IPS-18a (cell line): ENCODE results near the gene BMERB1.

Source experiments
- H3K27ac ChIP-seq: one replicate; pipeline ENCODE4 v1.5.1; 2013; ENCODE audit warnings: low read length
- H3K27me3 ChIP-seq: one replicate; pipeline ENCODE4 v1.6.1; 2013; ENCODE audit warnings: mild to moderate bottlenecking, low read length; ENCODE audit not compliant: control insufficient read depth, insufficient read depth
- H3K36me3 ChIP-seq: one replicate; pipeline ENCODE4 v1.6.1; 2013; ENCODE audit warnings: low read depth, low read length; ENCODE audit not compliant: control insufficient read depth
- H3K4me1 ChIP-seq: one replicate; pipeline ENCODE4 v1.6.1; 2013; ENCODE audit warnings: low read depth, low read length; ENCODE audit not compliant: control insufficient read depth
- H3K4me3 ChIP-seq: one replicate; pipeline ENCODE4 v1.5.1; 2013; ENCODE audit warnings: low read length
- H3K9ac ChIP-seq: one replicate; pipeline ENCODE4 v1.6.1; 2013; ENCODE audit warnings: mild to moderate bottlenecking, low read length, moderate library complexity
- H3K9me3 ChIP-seq: one replicate; pipeline ENCODE4 v1.6.1; 2013; ENCODE audit warnings: low read depth, low read length; ENCODE audit not compliant: control insufficient read depth

BMERB1 gene

GRCh38 chr16:15592324-15592723 is 157.9 kb downstream of the BMERB1 start:
- no peaks in the 10 kb centered on the region for H3K4me1 ChIP-seq
- no peak overlapping the region for H3K4me3 ChIP-seq
- H3K36me3 ChIP-seq = peaks cover 20% of the 10 kb centered on the region
- H3K27me3 ChIP-seq = no peaks in the 10 kb centered on the region
- no peak overlapping the region for H3K9ac ChIP-seq
- no peaks in the 10 kb centered on the region for H3K9me3 ChIP-seq
- H3K27ac ChIP-seq = no peak overlapping the region

DNA sequence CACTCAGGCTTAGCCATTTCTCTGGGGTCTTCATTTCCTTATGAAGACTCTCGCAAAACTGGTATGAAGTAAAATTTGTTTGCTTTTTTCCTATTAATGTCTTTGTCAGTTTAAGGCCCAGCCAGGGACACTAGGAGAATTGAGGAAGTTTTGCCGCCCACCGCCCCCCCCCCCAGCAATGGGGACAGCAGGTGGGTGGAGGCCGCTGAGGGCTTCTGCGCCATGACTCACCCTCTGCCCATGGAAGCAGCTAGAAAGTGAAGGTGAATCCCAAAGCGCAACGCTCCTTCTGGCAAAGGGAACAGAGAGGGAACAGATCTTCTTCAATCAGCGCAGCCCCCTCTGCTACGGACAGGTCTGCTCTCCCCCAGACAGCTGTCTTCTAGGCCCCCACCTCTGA is 158.8 kb downstream of the BMERB1 start:
- no peaks in the 10 kb centered on the region for H3K4me1 ChIP-seq
- no peak overlapping the region for H3K27ac ChIP-seq
- no peaks in the 10 kb centered on the region for H3K9me3 ChIP-seq
- H3K4me3 ChIP-seq = no peak overlapping the region
- no peaks in the 10 kb centered on the region for H3K27me3 ChIP-seq
- no peak overlapping the region for H3K9ac ChIP-seq
- H3K36me3 ChIP-seq = peaks cover 20% of the 10 kb centered on the region

DNA sequence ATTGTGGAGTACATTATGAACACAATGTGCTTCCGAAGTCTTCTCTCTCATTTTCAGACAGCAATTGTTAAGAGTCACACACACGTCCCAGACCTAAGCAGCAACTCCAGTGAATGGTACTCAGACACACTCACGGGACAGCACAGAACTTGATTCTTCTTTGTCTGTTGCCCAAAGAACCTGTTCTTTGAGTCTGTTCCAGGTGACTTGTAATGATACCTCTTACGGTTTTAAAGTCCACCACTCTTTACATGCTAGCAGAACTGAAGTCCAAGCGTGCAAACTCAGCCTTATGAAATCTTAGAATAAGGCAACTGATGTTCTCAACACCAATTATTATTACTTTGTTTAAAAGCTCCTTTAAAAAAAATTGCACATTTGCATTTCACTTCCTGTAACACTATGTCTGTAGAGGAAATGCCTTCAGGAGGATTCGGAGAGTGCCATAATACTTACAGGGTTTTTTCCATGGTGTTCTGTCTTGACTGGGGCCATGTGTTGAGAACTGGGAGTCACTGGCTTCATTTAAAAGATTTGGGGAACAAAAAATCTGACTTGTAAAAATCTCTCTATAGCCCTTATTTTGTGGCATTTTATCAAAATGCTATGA is 160.4 kb downstream of the BMERB1 start:
- Histone ChIP-seq H3K4me1 (no peaks in the 10 kb centered on the region), H3K9me3 (no peaks in the 10 kb centered on the region), H3K27me3 (no peaks in the 10 kb centered on the region), H3K27ac (no peak overlapping the region), H3K9ac (no peak overlapping the region), H3K4me3 (no peak overlapping the region), H3K36me3 (peaks cover 27% of the 10 kb centered on the region)

DNA sequence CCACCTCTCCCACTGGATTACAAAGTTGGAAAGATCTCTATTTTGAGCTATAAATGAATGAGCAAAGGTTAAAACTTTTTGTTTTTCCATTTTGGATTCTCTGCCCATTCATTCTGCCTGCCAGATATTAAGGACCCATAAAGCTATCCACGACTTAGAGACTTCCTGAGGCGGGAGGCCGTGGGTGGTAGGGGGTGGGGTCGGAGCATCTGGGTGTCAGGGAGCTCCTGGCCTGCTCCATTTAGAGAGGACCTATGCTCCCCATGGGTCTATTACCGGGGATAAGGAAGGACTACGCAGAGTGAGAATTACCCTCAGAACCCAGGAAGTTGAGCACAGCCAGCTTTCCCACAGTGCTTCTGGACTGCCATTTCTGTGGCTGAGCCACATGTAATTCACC is 162.7 kb downstream of the BMERB1 start:
- Histone ChIP-seq H3K27me3 (no peaks in the 10 kb centered on the region), H3K9me3 (no peaks in the 10 kb centered on the region), H3K36me3 (peaks cover 35% of the 10 kb centered on the region), H3K27ac (no peak overlapping the region), H3K4me1 (no peaks in the 10 kb centered on the region), H3K4me3 (no peak overlapping the region), H3K9ac (no peak overlapping the region)

DNA sequence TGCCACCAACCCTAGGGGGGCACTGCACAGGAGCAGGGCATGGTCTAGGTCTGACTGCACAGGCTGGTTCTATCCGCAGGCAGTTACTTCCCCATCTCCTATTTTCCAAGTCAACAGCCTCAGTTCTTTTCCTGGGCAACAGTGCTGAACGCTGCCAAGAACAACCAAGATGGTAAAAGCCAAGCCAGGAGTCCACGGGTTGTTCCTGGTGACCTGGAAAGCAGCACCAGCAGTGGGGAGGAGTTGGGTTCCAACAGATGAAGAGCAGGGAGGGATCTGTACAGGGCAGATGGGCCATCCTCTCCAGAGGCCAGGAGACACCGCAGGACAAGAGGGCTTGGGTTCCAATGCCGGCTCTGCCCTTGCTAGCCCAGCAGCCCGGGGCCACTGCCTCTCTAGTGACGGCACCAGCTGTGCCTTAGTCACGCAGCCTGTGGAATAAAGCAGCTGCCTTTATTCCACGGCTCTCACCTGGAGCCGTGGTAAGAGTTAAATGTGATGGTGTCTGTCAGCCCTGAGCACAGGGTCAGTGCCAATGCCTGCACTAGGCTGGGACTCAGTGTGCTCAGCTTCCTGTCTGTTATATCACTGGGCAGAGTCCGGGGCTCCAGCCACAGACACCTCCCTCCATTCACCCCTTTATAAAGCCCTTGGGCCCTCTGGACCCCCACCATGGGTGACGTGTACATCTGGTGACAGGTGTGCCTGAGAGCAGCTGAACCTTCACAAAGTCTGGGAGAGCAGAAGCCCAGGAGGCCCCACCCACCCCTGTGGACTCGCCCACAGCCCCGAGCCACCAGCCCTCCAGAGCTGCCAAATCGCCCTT is 163.6 kb downstream of the BMERB1 start:
- Histone ChIP-seq H3K27me3 (no peaks in the 10 kb centered on the region), H3K4me3 (no peak overlapping the region), H3K4me1 (no peaks in the 10 kb centered on the region), H3K36me3 (peaks cover 41% of the 10 kb centered on the region), H3K9ac (no peak overlapping the region), H3K9me3 (no peaks in the 10 kb centered on the region), H3K27ac (no peak overlapping the region)

DNA sequence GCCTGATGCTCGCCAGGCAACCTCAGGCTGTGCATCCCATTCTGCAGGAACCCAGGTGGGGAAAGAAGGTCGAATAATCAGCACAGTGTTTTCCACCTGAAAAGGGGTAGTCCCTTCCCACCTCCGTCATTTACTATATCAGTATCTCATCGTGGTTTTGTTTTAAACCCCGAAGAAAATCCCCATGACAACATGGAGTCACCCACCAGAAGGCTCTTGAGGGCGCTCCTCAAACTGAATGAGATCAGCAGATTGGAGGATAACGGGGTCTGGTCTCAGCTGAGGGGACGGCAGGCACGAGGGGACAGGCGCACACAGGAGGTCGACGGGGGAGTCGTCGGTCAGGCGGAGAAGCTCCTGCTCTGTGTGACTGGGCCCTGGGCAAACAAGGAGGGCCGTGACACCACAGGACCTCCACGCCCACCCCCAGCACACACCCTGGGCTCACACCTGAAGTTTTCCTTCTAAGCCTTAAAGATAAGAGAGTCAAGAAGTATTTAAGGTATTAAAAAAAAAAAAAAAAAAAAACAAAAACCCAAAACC is 164.3 kb downstream of the BMERB1 start:
- Histone ChIP-seq H3K9me3 (no peaks in the 10 kb centered on the region), H3K4me1 (no peaks in the 10 kb centered on the region), H3K9ac (no peak overlapping the region), H3K27me3 (no peaks in the 10 kb centered on the region), H3K4me3 (no peak overlapping the region), H3K36me3 (peaks cover 47% of the 10 kb centered on the region), H3K27ac (no peak overlapping the region)

GRCh38 chr16:15599303-15600070 is 165.1 kb downstream of the BMERB1 start:
- H3K9ac ChIP-seq = no peak overlapping the region
- peaks cover 55% of the 10 kb centered on the region for H3K36me3 ChIP-seq
- no peak overlapping the region for H3K4me3 ChIP-seq
- no peaks in the 10 kb centered on the region for H3K9me3 ChIP-seq
- H3K4me1 ChIP-seq = no peaks in the 10 kb centered on the region
- H3K27me3 ChIP-seq = no peaks in the 10 kb centered on the region
- H3K27ac ChIP-seq = no peak overlapping the region

DNA sequence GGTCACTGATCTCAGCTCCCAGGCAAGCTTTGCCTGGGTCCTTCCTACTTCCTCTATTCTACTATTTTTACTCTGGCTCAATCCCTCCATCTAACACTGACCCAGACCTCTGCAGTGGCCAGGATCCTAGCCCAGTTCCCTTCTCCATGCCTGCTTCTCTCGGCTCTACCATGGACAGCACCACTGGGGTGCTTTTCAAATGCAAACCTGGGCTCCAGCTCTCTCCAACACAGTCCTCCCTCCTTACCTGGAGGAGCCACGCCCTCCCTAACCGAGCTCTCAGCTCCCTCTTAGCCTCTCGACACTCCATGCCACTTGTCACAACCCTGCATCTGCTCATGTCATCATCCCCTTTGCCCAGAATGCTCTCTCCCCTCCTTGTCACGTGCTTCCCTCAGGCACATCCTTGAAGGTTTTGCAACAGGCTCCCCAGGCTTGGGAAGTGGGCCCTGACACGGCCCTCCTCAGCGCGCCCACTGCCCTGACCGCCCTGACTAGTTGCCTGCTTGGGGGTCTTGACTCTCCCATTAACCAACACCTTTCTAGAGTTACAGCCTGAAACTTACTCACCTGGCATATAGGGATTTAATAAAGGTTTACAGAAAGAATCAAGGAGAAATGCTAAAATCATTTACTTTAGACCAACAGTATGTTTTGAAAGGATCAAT is 167.0 kb downstream of the BMERB1 start:
- H3K27ac ChIP-seq = no peak overlapping the region
- peaks cover 44% of the 10 kb centered on the region for H3K36me3 ChIP-seq
- no peak overlapping the region for H3K9ac ChIP-seq
- H3K27me3 ChIP-seq = no peaks in the 10 kb centered on the region
- no peak overlapping the region for H3K4me3 ChIP-seq
- no peaks in the 10 kb centered on the region for H3K9me3 ChIP-seq
- H3K4me1 ChIP-seq = no peaks in the 10 kb centered on the region

DNA sequence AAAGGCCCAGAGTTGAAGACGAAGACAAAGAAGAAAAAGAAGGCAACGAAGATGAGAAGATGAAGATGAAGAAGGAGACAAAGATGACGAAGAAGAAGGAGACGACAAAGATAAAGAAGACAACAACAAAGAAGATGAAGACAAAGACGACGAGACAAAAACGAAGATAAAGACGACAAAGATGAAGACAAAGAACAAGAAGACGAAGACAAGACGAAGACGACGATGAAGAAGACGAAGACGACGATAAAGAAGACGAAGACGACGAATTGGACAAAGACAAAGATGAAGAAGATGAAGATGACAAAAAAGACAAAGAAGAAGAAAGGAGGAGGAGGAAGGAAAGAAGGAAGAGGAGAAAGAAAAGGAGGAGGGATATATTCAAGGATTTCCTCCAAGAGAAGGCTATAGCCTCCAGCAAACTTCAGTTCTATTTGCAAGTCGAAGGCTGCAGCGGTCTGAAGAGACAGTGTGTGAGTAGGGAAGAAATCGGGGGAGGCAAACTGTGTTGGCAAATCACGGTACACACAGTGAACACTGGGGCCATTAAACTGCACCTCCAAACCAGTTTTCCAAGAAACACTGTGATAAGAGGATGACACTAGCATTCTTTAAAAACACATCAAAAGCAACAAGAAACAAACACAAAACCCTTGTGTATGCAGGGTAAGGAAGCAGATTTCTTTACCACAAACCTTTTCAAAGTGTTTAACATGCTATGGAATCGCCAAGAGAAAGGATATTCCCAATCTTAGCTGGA is 168.1 kb downstream of the BMERB1 start:
- H3K4me1 ChIP-seq = no peaks in the 10 kb centered on the region
- peaks cover 40% of the 10 kb centered on the region for H3K36me3 ChIP-seq
- no peaks in the 10 kb centered on the region for H3K9me3 ChIP-seq
- H3K27me3 ChIP-seq = no peaks in the 10 kb centered on the region
- no peak overlapping the region for H3K9ac ChIP-seq
- H3K4me3 ChIP-seq = no peak overlapping the region
- H3K27ac ChIP-seq = no peak overlapping the region

- H3K36me3 ChIP-seq = peaks cover 50% of the 10 kb centered on the region
These were observed 170.4 kb downstream of the BMERB1 start for GRCh38 chr16:15604460-15605440.

More at GRCh38 chr16:15604460-15605440, 170.4 kb downstream of the BMERB1 start:
- Histone ChIP-seq H3K27me3 (no peaks in the 10 kb centered on the region), H3K9me3 (no peaks in the 10 kb centered on the region), H3K4me1 (no peaks in the 10 kb centered on the region), H3K27ac (no peak overlapping the region), H3K9ac (no peak overlapping the region), H3K4me3 (no peak overlapping the region)
